Prostate gland (tissue), 2 donors: ENCODE measurements around the gene ZNF135. TPM values are rescaled to one million over a fixed set of nuclear protein-coding genes. Genes with fewer than 3 reads are reported as not detected.

Experiments used
- DNase-seq: peaks from one replicate; pipeline ENCODE4 v3.0.0-alpha.2; 2019; ENCODE audit warnings: low spot score
- H3K27ac ChIP-seq, 2 donors: fragments of 200-600 bp; sonication (generic); 2 replicates each; pipeline ENCODE4 v1.5.1; 2017 to 2019
- H3K27me3 ChIP-seq: fragments of 200-600 bp; sonication (generic); replicated peaks from 2 replicates; pipeline ENCODE4 v1.5.1; 2019; ENCODE audit not compliant: insufficient read depth
- H3K36me3 ChIP-seq, 2 donors: fragments of 200-600 bp; sonication (generic); 1 replicate in 1 of 2; 2 replicates in 1 of 2; pipeline versions ENCODE4 v1.5.1 to v1.8.1; 2017 to 2019
- H3K4me1 ChIP-seq: fragments of 200-600 bp; sonication (generic); replicated peaks from 2 replicates; pipeline ENCODE4 v1.5.1; 2019
- H3K4me3 ChIP-seq, 2 donors: fragments of 200-600 bp; sonication (generic); 2 replicates each; pipeline ENCODE4 v1.5.1; 2017 to 2019
- H3K9me3 ChIP-seq: fragments of 200-600 bp; sonication (generic); 2 replicates; pipeline ENCODE4 v1.5.1; 2017
- POLR2A ChIP-seq: fragments of 450-650 bp; IDR thresholded peaks from one replicate; pipeline ENCODE4 v1.6.1; 2016; ENCODE audit warnings: antibody characterized with exemption, mild to moderate bottlenecking
- POLR2AphosphoS5 ChIP-seq: sonication (generic); formaldehyde crosslinking; IDR thresholded peaks from one replicate; pipeline ENCODE4 v1.6.1; 2017; ENCODE audit warnings: antibody characterized with exemption
- WGBS: methylation state at CpG from one replicate; pipeline ENCODE4 v1.1.5; 2018; 5-methylcytosine and 5-hydroxymethylcytosine counted together
- intact Hi-C: fragments of 100-400 bp; cut with DNase I; formaldehyde crosslinking; loops from one replicate; pipeline ENCODE4 v1.14.2; 2022
- total RNA-seq, 2 donors: library from RNA; depleted of rRNA; stranded (reverse); fragments of >200 nt; gene quantifications; one replicate each; pipeline ENCODE4 v1.1.0, GENCODE V29; 2016
- TF ChIP-seq, protein P1 (sequence below), 4 experiments: fragments of 200-600 bp in 2 of 4; fragments of 450-650 bp in 2 of 4; sonication (generic) in 2 of 4; IDR thresholded peaks; 1 replicate in 3 of 4; 2 replicates in 1 of 4; pipeline ENCODE4 v1.5.1; 2016 to 2019; ENCODE audit warnings: antibody characterized with exemption in 4 of 4, mild to moderate bottlenecking in 2 of 4, moderate library complexity in 2 of 4

Gene ZNF135
- total RNA-seq, 2 donors from 2014 or later, result 13.4 to 19.3 TPM

- Histone ChIP-seq H3K9me3 (no peaks in the 10 kb centered on the region), H3K27ac (no peak overlapping the region), H3K27me3 (no peaks in the 10 kb centered on the region), H3K4me1 (no peaks in the 10 kb centered on the region), H3K36me3 (no peaks in the 10 kb centered on the region), H3K4me3 (no peak overlapping the region)
- intact Hi-C loops, result no loop called here
- WGBS, result 92% methylated on average over 7 of the region's 7 CpGs
- DNase-seq, result no peak
- TF ChIP-seq, protein P1, sequence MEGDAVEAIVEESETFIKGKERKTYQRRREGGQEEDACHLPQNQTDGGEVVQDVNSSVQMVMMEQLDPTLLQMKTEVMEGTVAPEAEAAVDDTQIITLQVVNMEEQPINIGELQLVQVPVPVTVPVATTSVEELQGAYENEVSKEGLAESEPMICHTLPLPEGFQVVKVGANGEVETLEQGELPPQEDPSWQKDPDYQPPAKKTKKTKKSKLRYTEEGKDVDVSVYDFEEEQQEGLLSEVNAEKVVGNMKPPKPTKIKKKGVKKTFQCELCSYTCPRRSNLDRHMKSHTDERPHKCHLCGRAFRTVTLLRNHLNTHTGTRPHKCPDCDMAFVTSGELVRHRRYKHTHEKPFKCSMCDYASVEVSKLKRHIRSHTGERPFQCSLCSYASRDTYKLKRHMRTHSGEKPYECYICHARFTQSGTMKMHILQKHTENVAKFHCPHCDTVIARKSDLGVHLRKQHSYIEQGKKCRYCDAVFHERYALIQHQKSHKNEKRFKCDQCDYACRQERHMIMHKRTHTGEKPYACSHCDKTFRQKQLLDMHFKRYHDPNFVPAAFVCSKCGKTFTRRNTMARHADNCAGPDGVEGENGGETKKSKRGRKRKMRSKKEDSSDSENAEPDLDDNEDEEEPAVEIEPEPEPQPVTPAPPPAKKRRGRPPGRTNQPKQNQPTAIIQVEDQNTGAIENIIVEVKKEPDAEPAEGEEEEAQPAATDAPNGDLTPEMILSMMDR (IDR thresholded peaks at IDR 0.05), result no peak
- TF ChIP-seq POLR2A (no peak), POLR2AphosphoS5 (no peak)
These were observed 48.9 kb downstream of the ZNF135 start for GRCh38 chr19:58107778-58108545.

DNA sequence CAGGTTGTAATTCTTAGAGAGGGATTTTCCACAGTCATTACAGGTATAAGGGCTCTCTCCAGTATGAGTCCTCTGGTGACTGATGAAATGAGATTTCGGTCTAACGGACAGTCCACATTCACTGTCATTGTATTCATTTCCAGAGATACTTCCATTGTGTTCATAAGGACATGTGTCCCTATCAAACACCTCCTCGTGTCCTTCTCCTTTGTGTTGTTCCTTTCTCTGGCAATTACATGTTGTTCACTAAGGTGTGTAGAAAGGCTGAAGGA is 49.4 kb downstream of the ZNF135 start:
- H3K36me3 ChIP-seq, result no peaks in the 10 kb centered on the region
- no peak overlapping the region for H3K27ac ChIP-seq
- H3K27me3 ChIP-seq, result no peaks in the 10 kb centered on the region
- no peak for DNase-seq
- intact Hi-C loops, result no loop called here
- 92% methylated on average over 3 of the region's 3 CpGs for WGBS
- no peaks in the 10 kb centered on the region for H3K9me3 ChIP-seq
- H3K4me1 ChIP-seq, result no peaks in the 10 kb centered on the region
- H3K4me3 ChIP-seq, result no peak overlapping the region
- TF ChIP-seq POLR2A (no peak), POLR2AphosphoS5 (no peak)
- TF ChIP-seq, protein P1 (IDR thresholded peaks at IDR 0.05), result no peak

GRCh38 chr19:58117841-58118575 is 58.9 kb downstream of the ZNF135 start:
- Histone ChIP-seq H3K36me3 (no peaks in the 10 kb centered on the region), H3K9me3 (no peaks in the 10 kb centered on the region), H3K27me3 (no peaks in the 10 kb centered on the region), H3K4me3 (no peak overlapping the region), H3K27ac (no peak overlapping the region), H3K4me1 (no peaks in the 10 kb centered on the region)
- no peak for DNase-seq
- TF ChIP-seq POLR2AphosphoS5, result no peak
- TF ChIP-seq, protein P1 (IDR thresholded peaks at IDR 0.05), result no peak
- no peak for TF ChIP-seq POLR2A
- 8% methylated on average over 72 of the region's 77 CpGs for WGBS
- intact Hi-C loops, result no loop called here

GRCh38 chr19:58118979-58119733 is 60.1 kb downstream of the ZNF135 start:
- 88% methylated on average over 5 of the region's 5 CpGs for WGBS
- no peak for TF ChIP-seq POLR2AphosphoS5
- TF ChIP-seq, protein P1 (IDR thresholded peaks at IDR 0.05), result no peak
- no peak for TF ChIP-seq POLR2A

More at GRCh38 chr19:58118979-58119733, 60.1 kb downstream of the ZNF135 start:
- Histone ChIP-seq H3K4me1 (no peaks in the 10 kb centered on the region), H3K27me3 (no peaks in the 10 kb centered on the region), H3K36me3 (no peaks in the 10 kb centered on the region), H3K4me3 (no peak overlapping the region), H3K9me3 (no peaks in the 10 kb centered on the region), H3K27ac (no peak overlapping the region)
- intact Hi-C loops, result no loop called here
- DNase-seq, result no peak

Other genes with a start within 250 kb of the ZNF135 start
- gene ZNF552, start 244.4 kb upstream of the ZNF135 start, total RNA-seq, result 10 to 100 TPM; 22.0 to 54.9 TPM
- 10 to 100 TPM; 21.1 to 23.5 TPM for gene ZNF587B, start 229.0 kb upstream of the ZNF135 start, total RNA-seq
- gene ZNF587, start 209.4 kb upstream of the ZNF135 start, total RNA-seq, result 10 to 100 TPM; 32.1 to 49.7 TPM
- gene ZNF814, start 170.2 kb upstream of the ZNF135 start, total RNA-seq, result 10 to 100 TPM; 12.2 to 31.0 TPM
- 10 to 100 TPM; 16.5 to 17.0 TPM for gene ZNF417, start 142.7 kb upstream of the ZNF135 start, total RNA-seq
- 1 to 10 TPM; 3.6 to 9.0 TPM for gene ZNF418, start 123.9 kb upstream of the ZNF135 start, total RNA-seq
- 1 to 10 TPM; 7.2 to 8.1 TPM for gene ZNF256, start 111.6 kb upstream of the ZNF135 start, total RNA-seq
- under 1 TPM in 1 of 2 donors, not detected in 1; 0.87 TPM for gene C19orf18, start 84.7 kb upstream of the ZNF135 start, total RNA-seq
- 10 to 100 TPM; 44.7 to 51.3 TPM for gene ZNF606, start 56.5 kb upstream of the ZNF135 start, total RNA-seq
- 1 to 10 TPM; 2.2 to 5.2 TPM for gene ZSCAN1, start 25.3 kb upstream of the ZNF135 start, total RNA-seq
- 100 to 1,000 TPM; 108 to 146 TPM for gene ZSCAN18, start 38.9 kb downstream of the ZNF135 start, total RNA-seq
- gene ZNF329, start 91.5 kb downstream of the ZNF135 start, total RNA-seq, result 10 to 100 TPM; 14.7 to 18.4 TPM
- 10 to 100 TPM; 34.5 to 34.7 TPM for gene ZNF274, start 123.8 kb downstream of the ZNF135 start, total RNA-seq
- 10 to 100 TPM; 56.9 to 87.4 TPM for gene ZNF544, start 169.6 kb downstream of the ZNF135 start, total RNA-seq
- 1 to 10 TPM; 6.1 to 9.3 TPM for gene ZNF8, start 219.7 kb downstream of the ZNF135 start, total RNA-seq
- gene ERVK3-1, start 246.1 kb downstream of the ZNF135 start, total RNA-seq, result 10 to 100 TPM; 40.1 to 54.5 TPM